ENCODE data around the gene MOV10L1.

The MOV10L1 gene

DNA sequence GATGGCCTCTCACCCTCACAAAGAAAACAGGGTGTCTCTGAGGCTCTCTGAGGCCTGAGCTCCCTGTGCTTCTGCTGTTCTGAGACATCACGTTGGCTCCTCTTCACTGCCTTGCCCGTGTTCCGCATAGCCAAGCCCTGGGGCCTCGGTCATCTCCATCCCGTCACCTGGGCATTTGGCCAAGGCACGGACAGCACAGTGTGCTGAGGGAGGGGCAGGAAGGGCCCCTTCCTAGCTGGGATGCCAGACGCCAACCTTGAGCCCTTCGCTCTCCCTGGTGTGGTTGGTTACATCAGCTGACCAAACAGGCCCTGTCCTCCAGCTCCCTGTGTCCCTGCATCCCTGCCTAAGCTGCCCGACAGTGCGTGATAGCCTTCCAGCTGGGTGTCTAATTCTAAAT, 25.9 kb downstream of the MOV10L1 start:
- ChIA-PET CTCF (interaction anchor here (0.6 to 5.1 kb wide), 3 partner anchors 11 to 1147 kb away, joined by 3 to 23 read pairs (median 11); partner anchors contain the start of gene MLC1), POLR2A (no interaction called here)
- H3K27me3 ChIP-seq (replicated peaks in 2 of 5; ENCODE audit: control insufficient read depth in 4 of 5, insufficient read depth in 5 of 5, low read length in 4 of 5), result peaks cover 0 to 2% (median 0%) of the 10 kb centered on the region in 5 experiments
- WGBS (ENCODE audit: insufficient coverage), result 95% methylated on average over 8 of the region's 10 CpGs
- H3K36me3 ChIP-seq (ENCODE audit: control insufficient read depth in 4 of 4, insufficient read depth in 4 of 4, low read length in 3 of 4), result no peaks in the 10 kb centered on the region
- H3K9me3 ChIP-seq (ENCODE audit: control extremely low read depth in 1 of 5, control insufficient read depth in 4 of 5, insufficient read depth in 2 of 5, low read depth in 1 of 5, low read length in 4 of 5), result no peaks in the 10 kb centered on the region
- H3K4me3 ChIP-seq (ENCODE audit: control insufficient read depth in 1 of 7, extremely low read depth in 1 of 7, insufficient read depth in 4 of 7, low read depth in 2 of 7, low read length in 6 of 7), result no peak overlapping the region
- peaks cover 2 to 42% (median 30%) of the 10 kb centered on the region in 4 experiments for H3K4me1 ChIP-seq (ENCODE audit: control extremely low read depth in 1 of 4, control insufficient read depth in 4 of 4, insufficient read depth in 4 of 4, low read length in 3 of 4)
- no peak overlapping the region for H3K27ac ChIP-seq (ENCODE audit: insufficient read depth in 1 of 2, low read depth in 1 of 2, low read length in 2 of 2, poor library complexity in 1 of 2, severe bottlenecking in 2 of 2)
- DNase-seq, result no peak

DNA sequence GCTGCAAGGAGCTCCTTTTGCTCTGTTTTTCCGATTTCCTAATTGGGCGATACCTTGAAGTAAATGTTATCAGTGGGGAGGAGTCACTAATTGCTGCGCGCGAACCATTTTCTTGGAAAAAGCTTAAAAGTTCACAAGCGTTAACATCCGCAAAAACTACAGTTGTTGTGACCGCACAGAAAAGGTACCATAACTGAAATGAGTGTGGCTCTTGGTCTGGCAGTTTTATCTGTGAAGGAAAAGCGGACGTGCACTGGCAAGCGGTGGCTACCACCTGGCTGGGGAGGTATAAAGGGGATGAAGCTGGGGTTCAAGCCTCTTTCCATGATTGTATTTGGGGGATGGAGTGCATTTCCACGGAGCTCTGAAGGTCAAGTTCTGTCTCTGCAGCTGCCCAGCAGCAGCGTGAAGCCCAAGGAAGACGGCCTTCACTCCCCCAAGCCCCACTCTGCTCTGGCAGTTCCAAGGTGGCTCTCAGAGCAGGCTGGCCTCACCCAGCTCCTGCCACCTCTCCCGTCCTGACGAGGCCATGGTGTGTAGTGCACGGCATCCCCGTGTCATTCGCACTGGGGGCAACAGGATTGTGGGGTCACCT, 27.5 kb downstream of the MOV10L1 start:
- POLR2A ChIA-PET, result interaction anchor here (1.5 kb wide), 1 partner anchor 33 kb away, joined by 4 read pairs; the partner anchor contains the start of gene MLC1
- Histone ChIP-seq H3K27me3 (replicated peaks in 2 of 5; ENCODE audit: control insufficient read depth in 4 of 5, insufficient read depth in 5 of 5, low read length in 4 of 5) (peaks cover 0 to 2% (median 0%) of the 10 kb centered on the region in 5 experiments), H3K9me3 (ENCODE audit: control extremely low read depth in 1 of 5, control insufficient read depth in 4 of 5, insufficient read depth in 2 of 5, low read depth in 1 of 5, low read length in 4 of 5) (peaks cover 0 to under 1% (median 0%) of the 10 kb centered on the region in 5 experiments), H3K36me3 (ENCODE audit: control insufficient read depth in 4 of 4, insufficient read depth in 4 of 4, low read length in 3 of 4) (no peaks in the 10 kb centered on the region), H3K4me1 (ENCODE audit: control extremely low read depth in 1 of 4, control insufficient read depth in 4 of 4, insufficient read depth in 4 of 4, low read length in 3 of 4) (peaks cover 0 to 28% (median 17%) of the 10 kb centered on the region in 4 experiments), H3K27ac (ENCODE audit: insufficient read depth in 1 of 2, low read depth in 1 of 2, low read length in 2 of 2, poor library complexity in 1 of 2, severe bottlenecking in 2 of 2) (no peak overlapping the region), H3K4me3 (ENCODE audit: control insufficient read depth in 1 of 7, extremely low read depth in 1 of 7, insufficient read depth in 4 of 7, low read depth in 2 of 7, low read length in 6 of 7) (no peak overlapping the region)
- WGBS (ENCODE audit: insufficient coverage), result 91% methylated on average over 19 of the region's 19 CpGs
- DNase-seq, result no peak
- CTCF ChIA-PET, result interaction anchor here (1.3 to 5.1 kb wide), 5 partner anchors 9 to 87 kb away, joined by 3 to 23 read pairs (median 8); no protein-coding TSS in a partner anchor

GRCh38 chr22:50118129-50118528, 28.3 kb downstream of the MOV10L1 start:
- POLR2A ChIA-PET, result interaction anchor here (1.5 kb wide), 1 partner anchor 33 kb away, joined by 4 read pairs; the partner anchor contains the start of gene MLC1
- H3K4me3 ChIP-seq (ENCODE audit: control insufficient read depth in 1 of 7, extremely low read depth in 1 of 7, insufficient read depth in 4 of 7, low read depth in 2 of 7, low read length in 6 of 7), result no peak overlapping the region
- CTCF ChIA-PET, result interaction anchor here (2.3 to 5.1 kb wide), 3 partner anchors 9 to 13 kb away, joined by 8 to 23 read pairs (median 11); no protein-coding TSS in a partner anchor
- no peak for DNase-seq
- 85% methylated on average over 2 of the region's 3 CpGs for WGBS (ENCODE audit: insufficient coverage)
- H3K27me3 ChIP-seq (replicated peaks in 2 of 5; ENCODE audit: control insufficient read depth in 4 of 5, insufficient read depth in 5 of 5, low read length in 4 of 5), result peaks cover 0 to 2% (median 0%) of the 10 kb centered on the region in 5 experiments
- H3K36me3 ChIP-seq (ENCODE audit: control insufficient read depth in 4 of 4, insufficient read depth in 4 of 4, low read length in 3 of 4), result no peaks in the 10 kb centered on the region
- H3K9me3 ChIP-seq (ENCODE audit: control extremely low read depth in 1 of 5, control insufficient read depth in 4 of 5, insufficient read depth in 2 of 5, low read depth in 1 of 5, low read length in 4 of 5), result peaks cover 1 to 7% (median 3%) of the 10 kb centered on the region in 5 experiments
- H3K4me1 ChIP-seq (ENCODE audit: control extremely low read depth in 1 of 4, control insufficient read depth in 4 of 4, insufficient read depth in 4 of 4, low read length in 3 of 4), result peaks cover 0 to 19% (median 9%) of the 10 kb centered on the region in 4 experiments
- no peak overlapping the region for H3K27ac ChIP-seq (ENCODE audit: insufficient read depth in 1 of 2, low read depth in 1 of 2, low read length in 2 of 2, poor library complexity in 1 of 2, severe bottlenecking in 2 of 2)

GRCh38 chr22:50118557-50119168, 28.9 kb downstream of the MOV10L1 start:
- ChIA-PET CTCF (interaction anchor here (2.3 to 5.1 kb wide), 3 partner anchors 8 to 14 kb away, joined by 8 to 23 read pairs (median 11); no protein-coding TSS in a partner anchor), POLR2A (interaction anchor here (1.5 kb wide), 1 partner anchor 34 kb away, joined by 4 read pairs; the partner anchor contains the start of gene MLC1)
- DNase-seq, result peak; percentile 85 to 94 (median 90)
- Histone ChIP-seq H3K36me3 (ENCODE audit: control insufficient read depth in 4 of 4, insufficient read depth in 4 of 4, low read length in 3 of 4) (no peaks in the 10 kb centered on the region), H3K9me3 (ENCODE audit: control extremely low read depth in 1 of 5, control insufficient read depth in 4 of 5, insufficient read depth in 2 of 5, low read depth in 1 of 5, low read length in 4 of 5) (peaks cover 3 to 11% (median 6%) of the 10 kb centered on the region in 5 experiments), H3K4me3 (ENCODE audit: control insufficient read depth in 1 of 7, extremely low read depth in 1 of 7, insufficient read depth in 4 of 7, low read depth in 2 of 7, low read length in 6 of 7) (no peak overlapping the region), H3K27ac (ENCODE audit: insufficient read depth in 1 of 2, low read depth in 1 of 2, low read length in 2 of 2, poor library complexity in 1 of 2, severe bottlenecking in 2 of 2) (peak overlapping the region in 1 of 2 experiments; percentile 55), H3K27me3 (replicated peaks in 2 of 5; ENCODE audit: control insufficient read depth in 4 of 5, insufficient read depth in 5 of 5, low read length in 4 of 5) (peaks cover 0 to 2% (median 0%) of the 10 kb centered on the region in 5 experiments), H3K4me1 (ENCODE audit: control extremely low read depth in 1 of 4, control insufficient read depth in 4 of 4, insufficient read depth in 4 of 4, low read length in 3 of 4) (peaks cover 0 to 14% (median 4%) of the 10 kb centered on the region in 4 experiments)
- 31% methylated on average over 9 of the region's 10 CpGs for WGBS (ENCODE audit: insufficient coverage)

DNA sequence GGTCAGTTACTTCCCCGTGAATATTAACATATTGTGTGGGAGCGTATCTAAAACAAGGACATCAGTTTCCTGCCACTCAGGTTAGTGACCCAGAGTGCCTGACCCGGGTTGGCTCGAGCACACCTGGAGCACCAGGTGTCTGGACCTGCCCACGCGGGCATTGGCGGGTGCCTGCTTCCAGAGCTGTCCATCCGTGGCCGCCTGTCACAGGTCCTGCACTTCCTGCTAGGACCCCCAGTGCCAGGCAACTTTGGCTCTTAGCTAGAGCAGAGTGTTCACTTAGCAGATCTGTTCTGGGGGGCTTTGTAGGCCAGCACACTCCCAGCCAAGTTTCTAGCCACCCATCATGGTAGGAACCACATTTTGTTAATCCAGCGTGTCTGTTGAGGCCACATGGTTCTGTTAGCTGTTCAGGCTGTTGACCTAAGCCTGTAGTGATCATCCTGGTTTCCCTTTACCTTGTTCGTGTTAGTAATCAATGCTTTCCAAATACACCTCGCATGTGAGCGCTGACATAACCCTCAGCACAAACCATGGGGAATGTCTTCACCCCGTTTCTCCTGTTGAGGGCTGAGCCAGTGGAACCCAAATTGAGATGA, 29.5 kb downstream of the MOV10L1 start:
- POLR2A ChIA-PET, result no interaction called here
- WGBS (ENCODE audit: insufficient coverage), result 92% methylated on average over 14 of the region's 14 CpGs
- DNase-seq, result no peak
- Histone ChIP-seq H3K4me1 (ENCODE audit: control extremely low read depth in 1 of 4, control insufficient read depth in 4 of 4, insufficient read depth in 4 of 4, low read length in 3 of 4) (peaks cover 2 to 14% (median 4%) of the 10 kb centered on the region in 4 experiments), H3K4me3 (ENCODE audit: control insufficient read depth in 1 of 7, extremely low read depth in 1 of 7, insufficient read depth in 4 of 7, low read depth in 2 of 7, low read length in 6 of 7) (no peak overlapping the region), H3K27me3 (replicated peaks in 2 of 5; ENCODE audit: control insufficient read depth in 4 of 5, insufficient read depth in 5 of 5, low read length in 4 of 5) (peaks cover 0 to 2% (median 0%) of the 10 kb centered on the region in 5 experiments), H3K27ac (ENCODE audit: insufficient read depth in 1 of 2, low read depth in 1 of 2, low read length in 2 of 2, poor library complexity in 1 of 2, severe bottlenecking in 2 of 2) (peak overlapping the region in 1 of 2 experiments; percentile 55), H3K9me3 (ENCODE audit: control extremely low read depth in 1 of 5, control insufficient read depth in 4 of 5, insufficient read depth in 2 of 5, low read depth in 1 of 5, low read length in 4 of 5) (peaks cover 3 to 12% (median 6%) of the 10 kb centered on the region in 5 experiments), H3K36me3 (ENCODE audit: control insufficient read depth in 4 of 4, insufficient read depth in 4 of 4, low read length in 3 of 4) (no peaks in the 10 kb centered on the region)
- CTCF ChIA-PET, result interaction anchor here (1.1 to 5.1 kb wide), 4 partner anchors 11 to 89 kb away, joined by 3 to 23 read pairs (median 6); no protein-coding TSS in a partner anchor

GRCh38 chr22:50119768-50120251, 30.0 kb downstream of the MOV10L1 start:
- 73% methylated on average over 6 of the region's 6 CpGs for WGBS (ENCODE audit: insufficient coverage)
- CTCF ChIA-PET, result interaction anchor here (1.1 to 5.1 kb wide), 4 partner anchors 11 to 89 kb away, joined by 3 to 23 read pairs (median 6); no protein-coding TSS in a partner anchor
- no peak for DNase-seq

More at GRCh38 chr22:50119768-50120251, 30.0 kb downstream of the MOV10L1 start:
- H3K9me3 ChIP-seq (ENCODE audit: control extremely low read depth in 1 of 5, control insufficient read depth in 4 of 5, insufficient read depth in 2 of 5, low read depth in 1 of 5, low read length in 4 of 5), result peaks cover 3 to 14% (median 6%) of the 10 kb centered on the region in 5 experiments
- H3K27me3 ChIP-seq (replicated peaks in 2 of 5; ENCODE audit: control insufficient read depth in 4 of 5, insufficient read depth in 5 of 5, low read length in 4 of 5), result peaks cover 0 to 2% (median 0%) of the 10 kb centered on the region in 5 experiments
- POLR2A ChIA-PET, result no interaction called here
- no peak overlapping the region for H3K4me3 ChIP-seq (ENCODE audit: control insufficient read depth in 1 of 7, extremely low read depth in 1 of 7, insufficient read depth in 4 of 7, low read depth in 2 of 7, low read length in 6 of 7)
- no peaks in the 10 kb centered on the region for H3K36me3 ChIP-seq (ENCODE audit: control insufficient read depth in 4 of 4, insufficient read depth in 4 of 4, low read length in 3 of 4)
- peaks cover 2 to 14% (median 4%) of the 10 kb centered on the region in 4 experiments for H3K4me1 ChIP-seq (ENCODE audit: control extremely low read depth in 1 of 4, control insufficient read depth in 4 of 4, insufficient read depth in 4 of 4, low read length in 3 of 4)
- no peak overlapping the region for H3K27ac ChIP-seq (ENCODE audit: insufficient read depth in 1 of 2, low read depth in 1 of 2, low read length in 2 of 2, poor library complexity in 1 of 2, severe bottlenecking in 2 of 2)
